ENCODE measurements around the gene FASTKD3. TPM values are rescaled to one million over a fixed set of nuclear protein-coding genes. Genes with fewer than 3 reads are reported as not detected.

The FASTKD3 gene
- total RNA-seq, 1 experiment from 2014 or later, result 20.6 TPM

- DNase-seq, result no peak
- intact Hi-C loops (cut with micrococcal nuclease; ENCODE audit: unreplicated experiment), result no loop called here
- H3F3A ChIP-seq (ENCODE audit: insufficient read depth, low read depth), result no peaks in the 10 kb centered on the region
- H3K36me3 ChIP-seq (ENCODE audit: low read depth), result no peaks in the 10 kb centered on the region
- ChIA-PET CTCF (no interaction called here), POLR2A (ENCODE audit: unreplicated experiment) (no interaction called here)
- no peaks in the 10 kb centered on the region for H3K4me1 ChIP-seq (replicated peaks; ENCODE audit: insufficient read depth)
- H4K20me1 ChIP-seq (ENCODE audit: insufficient read depth), result 0 out of 2 replicates have a peak, but pooled peaks cover 3% of the 10 kb centered on the region
- no peak overlapping the region for H3K27ac ChIP-seq
- H3K4me2 ChIP-seq, result no peak overlapping the region
- H3K4me3 ChIP-seq, result no peak overlapping the region
- no peak overlapping the region for H2AFZ ChIP-seq
- H3K27me3 ChIP-seq (ENCODE audit: insufficient read depth, low read depth), result peaks cover 85% of the 10 kb centered on the region
- TF ChIP-seq CTCF (conservative IDR thresholded peaks at IDR 0.05) (no peak), EZH2 (IDR thresholded peaks at IDR 0.05; ENCODE audit: low read depth) (no peak)
- H3K9me2 ChIP-seq (ENCODE audit: insufficient read depth), result no peaks in the 10 kb centered on the region; the same call in 1 of the 2 replicates
- BruUV-seq (replicated peaks), result no TSS peak
- H3K9me3 ChIP-seq (ENCODE audit: insufficient read depth, low read depth), result no peaks in the 10 kb centered on the region
- H3K79me2 ChIP-seq (ENCODE audit: low read depth), result no peaks in the 10 kb centered on the region
Observed at GRCh38 chr5:7813007-7813406, 55.8 kb downstream of the FASTKD3 start.

- no peaks in the 10 kb centered on the region for H3F3A ChIP-seq (ENCODE audit: insufficient read depth, low read depth)
- H3K36me3 ChIP-seq (ENCODE audit: low read depth), result no peaks in the 10 kb centered on the region
- no peaks in the 10 kb centered on the region for H3K9me3 ChIP-seq (ENCODE audit: insufficient read depth, low read depth)
- no peaks in the 10 kb centered on the region for H3K79me2 ChIP-seq (ENCODE audit: low read depth)
- no peaks in the 10 kb centered on the region for H3K4me1 ChIP-seq (replicated peaks; ENCODE audit: insufficient read depth)
- intact Hi-C loops (cut with micrococcal nuclease; ENCODE audit: unreplicated experiment), result no loop called here
- no peaks in the 10 kb centered on the region; the same call in 1 of the 2 replicates for H3K9me2 ChIP-seq (ENCODE audit: insufficient read depth)
- ChIA-PET CTCF (no interaction called here), POLR2A (ENCODE audit: unreplicated experiment) (no interaction called here)
- no peak overlapping the region for H3K4me2 ChIP-seq
- no peak overlapping the region for H2AFZ ChIP-seq
- BruUV-seq (replicated peaks), result no TSS peak
- H3K27me3 ChIP-seq (ENCODE audit: insufficient read depth, low read depth), result peaks cover 79% of the 10 kb centered on the region
- TF ChIP-seq EZH2 (IDR thresholded peaks at IDR 0.05; ENCODE audit: low read depth) (no peak), CTCF (conservative IDR thresholded peaks at IDR 0.05) (no peak)
- 0 out of 2 replicates have a peak, but pooled peaks cover 3% of the 10 kb centered on the region for H4K20me1 ChIP-seq (ENCODE audit: insufficient read depth)
- no peak for DNase-seq
- H3K4me3 ChIP-seq, result no peak overlapping the region
- no peak overlapping the region for H3K27ac ChIP-seq
Observed at GRCh38 chr5:7811715-7812114, 57.1 kb downstream of the FASTKD3 start.

Other genes starting within 250 kb of the FASTKD3 start
- not detected in 2 replicates for gene CFAP90, start 17.9 kb downstream of the FASTKD3 start, total RNA-seq (2021)
- 71.5 and 72.6 TPM in 2 replicates for gene MTRR, start 117 bp upstream of the FASTKD3 start, total RNA-seq (2021)

Data from PC-9 (cell line).